Mammary epithelial cell (primary cell): Measurements from ENCODE around the gene FAM186B.

Experiments
- CTCF ChIP-seq, 2 donors: IDR thresholded peaks in 1 of 2; conservative IDR thresholded peaks in 1 of 2; 2 replicates each; pipeline ENCODE4 v1.5.1; 2011 to 2012; ENCODE audit warnings: inconsistent platforms in 2 of 2, low read length in 2 of 2, mild to moderate bottlenecking in 2 of 2, control low read depth in 1 of 2, low read depth in 1 of 2; ENCODE audit not compliant: insufficient read depth in 1 of 2; ENCODE audit errors: extremely low read depth in 1 of 2
- EZH2 ChIP-seq: IDR thresholded peaks from 2 replicates; pipeline ENCODE4 v1.6.1; 2012; ENCODE audit warnings: low read length, inconsistent platforms, borderline replicate concordance

DNA sequence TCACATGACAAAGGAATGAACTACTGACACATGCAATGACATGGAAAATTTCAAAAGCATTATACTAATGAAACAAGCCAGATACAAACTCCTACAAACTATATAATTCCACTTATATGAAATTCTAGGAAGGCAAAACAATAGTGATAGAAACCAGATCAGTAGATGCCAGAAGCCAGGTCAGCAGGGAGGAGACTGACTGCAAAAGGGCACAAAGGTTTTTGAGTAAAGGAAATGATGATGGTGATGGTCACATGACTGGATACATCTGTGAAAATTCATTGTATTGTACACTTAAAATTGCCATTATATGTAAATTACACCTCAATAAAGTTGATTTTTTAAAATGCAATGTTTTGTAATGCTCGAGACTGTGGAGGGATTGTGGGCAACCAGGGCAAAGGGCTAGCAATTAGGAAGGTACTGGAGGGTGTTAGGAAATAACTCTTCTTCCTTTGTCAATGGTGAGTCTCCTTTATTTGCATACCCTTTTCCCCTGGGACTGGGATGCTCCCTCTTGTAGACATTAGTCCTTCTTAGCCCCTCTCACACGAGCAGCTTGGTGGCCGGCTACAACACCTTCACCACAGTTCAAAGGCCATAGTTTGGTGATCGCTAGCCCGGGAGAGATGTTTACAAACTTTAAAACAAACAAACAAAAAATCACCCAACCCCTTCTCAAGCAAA, 11.2 kb upstream of the FAM186B start:
- TF ChIP-seq CTCF (conservative IDR thresholded peaks at IDR 0.05 in 1 of 2, IDR thresholded peaks at IDR 0.05 in 1 of 2; ENCODE audit: extremely low read depth in 1 of 2, insufficient read depth in 1 of 2, low read depth in 1 of 2, low read length in 2 of 2) (no peak), EZH2 (no peak)
